GM21360 (cell line): ENCODE data around the gene PLA2G6.
"Not testable (repeated sequence)": the region's sequence is repeated elsewhere in the genome, so short reads cannot be mapped to it uniquely, and the experiment has no call there.

Source experiments
- ATAC-seq: cut with Tn5 transposase; IDR thresholded peaks from one replicate; pipeline ENCODE4 v1.9.1; 2021; ENCODE audit warnings: mild to moderate bottlenecking, moderate library complexity; ENCODE audit not compliant: unreplicated experiment

The PLA2G6 gene

GRCh38 chr22:38137876-38138687 is 43.5 kb downstream of the PLA2G6 start:
- no peak for ATAC-seq

- ATAC-seq: no peak
These were observed 45.0 kb downstream of the PLA2G6 start for GRCh38 chr22:38136607-38137006.

- no peak for ATAC-seq
These were observed 46.4 kb downstream of the PLA2G6 start for GRCh38 chr22:38135133-38135706.

GRCh38 chr22:38133331-38133730 is 48.3 kb downstream of the PLA2G6 start:
- ATAC-seq: no peak

GRCh38 chr22:38132794-38133193 is 48.8 kb downstream of the PLA2G6 start:
- ATAC-seq: no peak

GRCh38 chr22:38132136-38132535 is 49.5 kb downstream of the PLA2G6 start:
- ATAC-seq: no peak

- ATAC-seq: no peak
These were observed 50.2 kb downstream of the PLA2G6 start for GRCh38 chr22:38131399-38131798.

GRCh38 chr22:38129856-38130255 is 51.8 kb downstream of the PLA2G6 start:
- no peak for ATAC-seq

GRCh38 chr22:38129021-38129420 is 52.6 kb downstream of the PLA2G6 start:
- ATAC-seq: no peak

- no peak for ATAC-seq
These were observed 53.8 kb downstream of the PLA2G6 start for GRCh38 chr22:38127869-38128268.

- no peak for ATAC-seq
These were observed 54.5 kb downstream of the PLA2G6 start for GRCh38 chr22:38126928-38127668.

- no peak for ATAC-seq
These were observed 55.9 kb downstream of the PLA2G6 start for GRCh38 chr22:38125751-38126201.

- no peak for ATAC-seq
These were observed 56.5 kb downstream of the PLA2G6 start for GRCh38 chr22:38125038-38125610.

- ATAC-seq: no peak
These were observed 57.2 kb downstream of the PLA2G6 start for GRCh38 chr22:38124236-38124974.

GRCh38 chr22:38122616-38123015 is 59.0 kb downstream of the PLA2G6 start:
- no peak for ATAC-seq

GRCh38 chr22:38120359-38121110 is 61.1 kb downstream of the PLA2G6 start:
- no peak for ATAC-seq

- not testable (repeated sequence) for ATAC-seq
These were observed 62.9 kb downstream of the PLA2G6 start for GRCh38 chr22:38118747-38119146.

GRCh38 chr22:38118182-38118581 is 63.4 kb downstream of the PLA2G6 start:
- ATAC-seq: no peak

GRCh38 chr22:38117556-38117955 is 64.1 kb downstream of the PLA2G6 start:
- ATAC-seq: not testable (repeated sequence)
